SK-N-MC (cell line): Measurements from ENCODE around the gene OR5K2.

ENCODE experiments used
- DNase-seq: peaks from one replicate; pipeline ENCODE4 v3.0.0-alpha.2; 2011; ENCODE audit warnings: low read depth, low spot score
- H3K27ac ChIP-seq: fragments of 200-600 bp; sonication (generic); 2 replicates; pipeline ENCODE4 v1.5.1; 2016; ENCODE audit warnings: mixed run types
- H3K36me3 ChIP-seq: fragments of 200-600 bp; sonication (generic); 2 replicates; pipeline ENCODE4 v1.6.1; 2017; ENCODE audit warnings: antibody characterized with exemption, low read length, mixed read lengths; ENCODE audit not compliant: insufficient read depth
- H3K4me3 ChIP-seq: fragments of 200-600 bp; sonication (generic); 2 replicates; pipeline ENCODE4 v1.5.1; 2016
- H3K9ac ChIP-seq: fragments of 200-600 bp; sonication (generic); 2 replicates; pipeline ENCODE4 v1.8.0; 2017; ENCODE audit warnings: mixed run types, mixed read lengths; ENCODE audit not compliant: insufficient read length
- H3K9me3 ChIP-seq: fragments of 200-600 bp; sonication (generic); 2 replicates; pipeline ENCODE4 v1.6.1; 2017; ENCODE audit warnings: low read depth, mild to moderate bottlenecking, antibody characterized with exemption, low read length, moderate library complexity, mixed read lengths
- EZH2 ChIP-seq: fragments of 200-600 bp; sonication (generic); IDR thresholded peaks from one replicate; pipeline ENCODE4 v1.6.1; 2017; ENCODE audit warnings: antibody characterized with exemption
- FOXP2 ChIP-seq: optimal IDR thresholded peaks from 2 replicates; pipeline ENCODE3; 2011; ENCODE audit warnings: mild to moderate bottlenecking, moderate library complexity; ENCODE audit not compliant: insufficient read depth; ENCODE audit errors: extremely low read length, control extremely low read depth
- POLR2AphosphoS5 ChIP-seq: IDR thresholded peaks from 2 replicates; pipeline ENCODE4 v1.6.1; 2012; ENCODE audit warnings: mild to moderate bottlenecking, low read depth, low read length, borderline replicate concordance

OR5K2 gene

DNA sequence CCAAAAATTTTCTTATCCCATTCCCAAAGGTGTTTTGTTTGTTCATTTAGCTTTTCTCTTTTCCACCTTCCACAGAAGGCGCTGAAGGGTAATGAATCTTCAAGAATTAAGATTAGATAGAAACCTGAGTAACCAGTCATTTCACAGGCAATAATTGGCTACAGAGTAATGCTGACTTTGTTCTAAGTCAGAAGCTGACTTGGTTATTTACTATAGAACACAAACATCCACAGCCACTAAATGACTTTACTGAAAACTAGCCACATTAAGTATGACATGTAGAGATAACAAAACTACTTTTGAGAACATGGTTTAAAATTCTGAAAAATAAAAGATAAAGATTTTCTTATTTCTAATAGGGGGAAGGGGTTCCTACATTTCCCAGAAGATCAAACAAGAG lies 17.5 kb downstream of the OR5K2 start:
- no peak for TF ChIP-seq POLR2AphosphoS5
- Histone ChIP-seq H3K9me3 (no peaks in the 10 kb centered on the region), H3K4me3 (no peak overlapping the region), H3K36me3 (peaks cover 42% of the 10 kb centered on the region), H3K27ac (no peak overlapping the region), H3K9ac (no peak overlapping the region)
- DNase-seq = no peak

DNA sequence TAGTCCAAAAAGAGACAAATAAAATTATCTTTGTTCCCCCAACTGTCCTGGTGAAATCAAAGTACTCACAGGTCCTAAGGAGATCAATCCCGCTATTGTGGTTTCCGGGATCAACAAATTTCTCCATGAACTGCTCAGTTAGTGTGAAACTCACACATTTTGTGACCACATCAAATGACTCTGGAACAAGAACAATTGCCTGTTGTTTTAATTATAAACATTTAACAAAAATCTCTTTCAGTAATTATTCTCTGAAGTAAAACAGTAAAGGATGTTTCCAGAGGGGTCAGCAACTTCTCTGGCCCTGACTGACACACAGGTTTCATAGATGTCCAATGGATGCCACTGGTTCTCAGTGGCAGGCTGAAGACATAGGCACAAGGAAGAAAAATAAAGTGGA lies 21.3 kb downstream of the OR5K2 start:
- peaks cover 56% of the 10 kb centered on the region for H3K36me3 ChIP-seq
- no peaks in the 10 kb centered on the region for H3K9me3 ChIP-seq
- H3K4me3 ChIP-seq = no peak overlapping the region
- no peak overlapping the region for H3K27ac ChIP-seq
- no peak overlapping the region for H3K9ac ChIP-seq
- no peak for TF ChIP-seq EZH2
- no peak for DNase-seq

DNA sequence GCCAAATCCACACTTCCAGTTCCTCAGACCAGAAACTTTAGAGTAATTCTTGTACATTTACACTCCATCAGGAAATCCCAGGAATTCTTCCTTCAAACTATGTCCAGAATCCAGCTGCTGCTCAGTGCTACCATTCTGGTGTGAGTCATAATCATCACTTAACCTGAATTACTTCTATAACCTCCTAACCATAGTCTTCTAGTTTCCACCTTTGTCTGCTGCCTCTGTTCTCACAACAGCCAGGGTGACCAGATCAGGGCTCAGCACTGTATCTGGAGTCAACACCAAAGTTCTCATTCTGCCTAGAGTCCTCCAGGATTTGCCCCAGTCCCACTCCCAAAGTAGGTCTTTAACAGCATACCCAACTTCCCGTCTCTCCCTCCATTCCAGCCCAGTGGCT lies 21.9 kb downstream of the OR5K2 start:
- H3K9ac ChIP-seq = no peak overlapping the region
- DNase-seq = no peak
- H3K9me3 ChIP-seq = no peaks in the 10 kb centered on the region
- TF ChIP-seq FOXP2 (no peak), EZH2 (no peak)
- no peak overlapping the region for H3K27ac ChIP-seq
- H3K4me3 ChIP-seq = no peak overlapping the region
- H3K36me3 ChIP-seq = peaks cover 56% of the 10 kb centered on the region

GRCh38 chr3:98521897-98522543 lies 24.5 kb downstream of the OR5K2 start:
- Histone ChIP-seq H3K27ac (no peak overlapping the region), H3K4me3 (peak overlapping the region; percentile 94), H3K9me3 (no peaks in the 10 kb centered on the region), H3K36me3 (peaks cover 37% of the 10 kb centered on the region), H3K9ac (peak overlapping the region; percentile 81)
- DNase-seq = no peak
- no peak for TF ChIP-seq EZH2
- no peak for TF ChIP-seq FOXP2
- TF ChIP-seq POLR2AphosphoS5 = no peak

DNA sequence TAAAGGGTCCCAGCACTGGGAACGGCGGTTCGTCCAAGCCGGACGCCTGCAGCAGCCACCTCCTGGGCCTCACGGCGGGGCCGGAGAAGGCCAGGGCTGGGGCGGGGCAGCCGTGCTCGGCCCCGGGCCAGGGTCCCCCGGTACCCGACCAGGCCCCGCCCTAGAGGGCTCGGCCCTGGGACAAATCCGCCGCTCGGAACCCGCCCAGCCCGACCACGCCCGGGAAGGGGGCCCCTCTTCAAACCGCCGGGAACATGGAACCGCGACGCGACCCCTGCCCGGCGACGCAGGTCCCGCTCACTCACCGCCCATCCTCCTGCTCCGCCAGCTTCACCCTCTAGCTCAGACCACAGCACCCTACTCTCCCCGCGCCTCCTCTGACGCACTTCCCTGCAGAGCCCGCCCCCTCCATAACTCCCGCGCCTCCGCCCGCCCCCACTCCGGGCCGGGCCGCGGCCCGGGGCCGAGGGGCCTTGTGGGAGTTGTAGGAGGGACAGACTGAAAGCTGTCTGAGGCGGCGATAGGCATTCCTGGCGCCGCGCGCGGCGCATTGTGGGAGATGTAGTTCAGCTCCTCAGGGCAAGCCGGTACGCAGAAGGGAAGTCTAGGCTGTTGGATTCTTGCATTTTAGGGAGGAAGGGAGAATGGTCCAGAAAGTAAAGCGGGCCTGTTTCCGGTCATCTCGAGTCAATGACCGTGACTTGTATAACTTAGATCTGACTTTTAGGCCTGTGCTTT lies 25.2 kb downstream of the OR5K2 start, which contains the start of gene CLDND1:
CLDND1 (minus strand) TSS at position 359 of the 738 bp plus-strand sequence. CDS start 1,478 bp downstream, outside the sequence.
- Histone ChIP-seq H3K27ac (no peak within 1 kb of the TSS), H3K9me3 (no peaks in the 10 kb centered on the region), H3K4me3 (peak within 1 kb of the TSS; percentile 94), H3K9ac (peak within 1 kb of the TSS; percentile 81), H3K36me3 (peaks cover 34% of the 10 kb centered on the region)
- peak; percentile 75 for DNase-seq
- TF ChIP-seq FOXP2 = no peak
- TF ChIP-seq EZH2 = no peak
- TF ChIP-seq POLR2AphosphoS5 = peak; percentile 87

GRCh38 chr3:98525494-98525893 lies 28.0 kb downstream of the OR5K2 start:
- no peak for DNase-seq
- no peak overlapping the region for H3K4me3 ChIP-seq
- H3K9ac ChIP-seq = no peak overlapping the region
- H3K9me3 ChIP-seq = no peaks in the 10 kb centered on the region
- H3K36me3 ChIP-seq = peaks cover 8% of the 10 kb centered on the region
- H3K27ac ChIP-seq = no peak overlapping the region
- TF ChIP-seq EZH2 (no peak), POLR2AphosphoS5 (no peak), FOXP2 (no peak)

DNA sequence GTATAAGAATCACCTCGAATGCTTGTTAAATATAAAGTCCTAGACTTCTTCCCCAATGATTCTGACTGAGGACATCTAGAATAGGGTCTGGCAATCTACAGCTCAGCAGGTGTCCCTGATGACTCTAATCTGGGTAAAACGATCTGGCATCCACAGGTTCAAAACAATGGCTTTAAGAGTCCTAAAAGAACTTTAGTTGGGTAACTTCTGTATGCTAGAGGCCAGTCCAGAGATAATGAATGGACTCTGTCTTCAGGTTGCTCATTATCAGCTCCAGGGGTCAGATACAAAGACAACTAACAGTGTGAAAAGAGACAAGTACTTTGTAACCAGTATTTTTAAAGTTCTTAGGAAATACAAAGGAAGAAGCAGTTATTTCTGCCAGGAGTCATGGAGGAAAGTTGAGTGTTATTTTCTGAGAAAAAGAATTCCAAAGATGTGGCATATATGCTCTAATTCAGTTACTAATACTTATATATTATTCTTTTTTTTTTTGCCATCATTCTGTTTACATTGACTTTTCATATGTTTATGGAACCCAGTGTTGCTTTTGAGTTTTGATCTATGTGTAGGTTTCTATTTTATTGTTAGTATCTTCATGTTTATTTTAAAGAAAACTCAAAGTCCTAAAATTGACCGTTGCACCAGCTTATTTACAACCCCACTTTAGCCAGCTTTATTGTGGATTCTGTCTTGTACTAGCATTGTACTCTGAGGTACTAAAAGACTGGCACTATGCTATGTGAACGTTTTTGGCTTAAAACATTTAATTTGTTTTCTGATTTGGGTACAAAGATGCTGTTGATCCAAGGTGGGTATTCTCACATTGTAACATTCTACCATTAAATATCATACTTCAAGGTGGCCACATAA lies 31.2 kb downstream of the OR5K2 start:
- Histone ChIP-seq H3K36me3 (no peaks in the 10 kb centered on the region), H3K9me3 (no peaks in the 10 kb centered on the region), H3K9ac (no peak overlapping the region), H3K4me3 (no peak overlapping the region), H3K27ac (no peak overlapping the region)
- TF ChIP-seq EZH2 (no peak), FOXP2 (no peak), POLR2AphosphoS5 (no peak)
- no peak for DNase-seq

DNA sequence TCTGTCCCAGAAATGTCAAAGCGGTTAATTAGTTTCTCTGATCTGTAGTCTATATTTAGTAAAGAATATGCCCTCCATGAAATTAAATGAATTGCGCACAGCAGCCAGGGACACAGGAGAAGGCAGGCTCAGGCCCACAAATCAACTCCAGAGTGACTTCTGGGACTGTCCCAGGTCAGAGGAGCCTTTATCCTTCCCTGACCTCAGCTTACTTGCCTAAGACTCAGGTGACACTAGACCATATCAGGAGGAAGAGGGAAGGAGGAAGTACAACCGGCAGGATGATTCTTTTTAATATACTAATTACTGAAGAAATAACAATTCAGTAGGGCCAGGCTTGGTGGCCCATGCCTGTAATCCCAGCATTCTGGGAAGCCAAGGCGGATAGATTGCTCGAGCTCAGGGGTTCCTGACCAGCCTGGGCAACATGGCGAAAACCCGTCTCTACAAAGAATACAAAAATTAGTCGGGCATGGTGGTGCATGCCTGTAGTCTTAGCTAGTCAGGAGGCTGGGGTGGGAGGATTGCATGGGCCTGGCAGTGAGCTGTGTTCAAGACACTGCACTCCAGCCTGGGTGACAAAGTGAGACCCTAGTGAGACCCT lies 32.5 kb downstream of the OR5K2 start:
- DNase-seq = no peak
- H3K4me3 ChIP-seq = no peak overlapping the region
- H3K36me3 ChIP-seq = no peaks in the 10 kb centered on the region
- no peak overlapping the region for H3K9ac ChIP-seq
- no peaks in the 10 kb centered on the region for H3K9me3 ChIP-seq
- TF ChIP-seq FOXP2 = no peak
- TF ChIP-seq POLR2AphosphoS5 = no peak
- no peak for TF ChIP-seq EZH2
- H3K27ac ChIP-seq = no peak overlapping the region
